Activated naive CD4-positive, alpha-beta T cell treated with anti-CD3 and anti-CD28 coated beads, Interleukin-2, amount 10 ng/mL, durations not matched to agents 5 hours and 36 hours (primary cell): ENCODE data around the gene EHMT1. TPM values are rescaled to one million over a fixed set of nuclear protein-coding genes. Genes with fewer than 3 reads are reported as not detected.

Experiments
- microRNA-seq: library from miRNA; unstranded; fragments of <30 nt; microRNA quantifications from one replicate; pipeline ENCODE4 v1.2.0, GENCODE V29; 2022; ENCODE audit warnings: borderline microRNAs expressed, borderline replicate concordance
- total RNA-seq, 2 experiments: library from RNA; stranded (reverse); gene quantifications; one replicate each; pipeline ENCODE4 v1.2.3, GENCODE V29; 2021

Gene EHMT1
- total RNA-seq: 100 to 1,000 TPM in 1 of 2 experiments, 10 to 100 TPM in 1; 97.7 to 103 TPM

DNA sequence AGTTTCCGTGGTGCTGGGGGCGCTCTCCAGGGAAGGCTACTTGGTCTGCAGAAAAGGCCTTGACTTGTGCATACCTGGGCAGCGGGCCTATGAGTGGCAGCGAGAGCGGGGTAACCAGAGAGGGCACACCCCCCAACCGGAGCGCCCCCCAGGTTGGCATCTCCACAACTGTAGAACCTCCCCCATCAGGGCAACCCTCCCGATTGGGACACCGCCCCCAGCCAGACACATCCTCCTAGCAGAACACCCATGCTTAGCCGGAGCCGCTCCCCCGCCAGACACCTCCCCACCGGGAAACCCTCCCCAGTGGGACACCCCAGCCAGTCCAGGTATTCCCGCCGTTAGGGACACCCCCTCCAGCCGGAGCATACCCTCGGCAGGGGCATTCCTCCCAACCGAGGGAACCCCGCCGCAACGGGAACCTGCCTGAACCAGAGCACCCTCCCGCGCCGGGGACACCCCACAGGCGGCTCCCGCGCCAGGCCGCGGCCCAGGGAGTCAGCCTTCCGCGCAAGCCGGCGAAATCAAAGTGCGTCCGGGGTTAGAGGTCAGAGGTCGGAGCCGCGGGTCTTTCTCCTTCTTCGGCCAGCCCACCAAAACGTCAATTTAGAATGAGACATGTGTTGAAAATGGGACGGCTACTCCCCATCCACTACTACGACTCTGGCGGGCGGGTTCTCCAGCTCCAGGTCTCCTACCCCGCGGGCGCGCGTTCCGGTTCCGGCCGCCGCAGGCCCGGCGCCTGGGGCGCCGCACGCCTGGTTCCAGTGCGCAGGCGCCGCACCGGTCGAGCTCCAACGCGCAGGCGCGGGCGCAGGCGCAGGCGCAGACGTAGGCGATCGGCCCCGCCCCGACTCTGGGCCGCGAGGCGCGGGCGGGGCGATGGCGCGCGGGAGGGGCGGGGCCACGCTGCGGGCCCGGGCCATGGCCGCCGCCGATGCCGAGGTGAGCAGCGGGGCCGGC lies at the start of gene EHMT1:
Gene EHMT1 (plus strand): TSS at position 901 of the 963 bp plus-strand sequence. CDS start 24 bp downstream, at position 925.

DNA sequence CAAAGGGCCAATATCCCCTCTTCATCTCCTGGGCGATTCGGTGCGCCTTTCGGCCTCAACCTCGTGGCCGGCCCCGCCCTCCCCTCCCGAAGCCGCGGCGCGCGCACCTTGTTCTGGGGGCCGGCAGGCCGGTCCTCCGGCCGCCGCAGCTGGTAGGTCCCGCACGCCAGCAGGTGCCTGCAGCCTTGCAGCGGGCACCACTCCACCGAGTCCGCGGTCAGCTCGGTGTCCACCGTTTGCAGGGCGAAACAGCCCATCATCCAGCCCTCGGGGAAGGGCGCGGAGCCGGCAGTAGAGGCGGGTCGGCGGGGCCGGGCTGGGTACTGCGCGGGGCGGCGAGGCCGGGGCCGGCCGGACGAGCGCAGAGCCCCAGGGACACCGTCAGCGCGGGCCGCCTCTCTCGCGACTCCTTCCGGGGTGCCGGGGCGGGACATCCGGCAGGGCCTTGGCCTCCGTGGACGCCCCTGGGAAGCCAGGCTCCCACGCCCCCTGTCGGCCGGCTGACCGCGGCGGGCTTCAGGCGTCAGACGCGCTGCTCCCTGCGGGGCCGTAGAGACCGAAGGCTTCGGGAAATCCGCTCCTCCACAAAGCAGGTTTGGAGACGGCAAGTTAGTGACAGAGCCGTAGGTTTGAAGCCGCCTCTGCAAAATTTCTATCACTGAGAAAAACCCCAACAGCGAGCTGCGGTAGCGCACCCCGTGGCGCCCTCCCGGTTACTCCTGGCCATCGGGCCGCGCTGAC lies 40.1 kb upstream of the EHMT1 start, which contains the start of gene DPH7:
Gene DPH7 (minus strand): TSS at position 408 of the 741 bp plus-strand sequence. CDS start 148 bp downstream, at position 260.

DNA sequence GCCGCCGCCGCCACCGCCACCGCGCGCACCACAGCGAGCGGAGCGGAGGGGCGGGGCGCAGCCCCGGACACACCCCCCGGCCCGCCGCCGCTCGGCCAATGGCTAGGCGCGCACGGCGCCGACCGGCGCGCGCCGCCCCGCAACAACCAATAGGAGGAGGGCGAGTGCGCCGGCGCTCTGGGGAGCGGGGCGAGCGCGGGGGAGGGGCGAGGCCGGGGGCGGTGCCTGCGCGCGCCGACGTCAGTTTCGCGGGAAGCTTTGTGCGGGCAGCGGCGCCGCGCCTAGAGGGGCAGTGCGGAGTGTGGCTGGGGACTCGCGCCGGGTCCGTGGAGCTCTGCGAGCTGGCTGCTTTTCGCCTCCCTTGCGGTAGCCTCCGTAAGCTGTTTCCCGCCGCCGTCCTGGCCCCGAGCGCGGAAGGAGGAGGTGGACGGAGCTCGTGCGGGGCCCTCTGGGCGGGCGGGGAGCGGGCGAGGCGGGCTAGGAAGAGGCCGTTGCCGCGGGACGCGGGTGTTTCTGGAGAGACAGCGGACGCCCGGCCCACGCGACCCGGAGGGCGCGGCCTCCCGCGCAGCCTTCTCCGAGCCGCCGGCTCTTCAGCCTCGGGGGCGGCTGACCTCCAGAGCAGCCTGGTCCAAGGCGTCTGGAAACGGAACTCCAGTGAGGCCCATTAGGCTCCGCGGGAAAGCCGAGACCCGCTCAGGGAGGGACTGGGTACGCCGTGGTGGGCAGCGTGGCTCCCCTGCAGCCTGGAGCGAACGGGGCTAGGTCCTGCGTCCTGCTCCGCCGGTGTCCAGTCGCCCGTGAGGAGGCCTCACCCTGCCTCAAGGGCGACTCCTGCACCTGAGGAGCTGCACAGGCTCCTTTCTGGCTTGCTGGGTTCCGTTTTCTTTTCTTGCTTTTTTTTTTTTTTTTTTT lies 28.1 kb upstream of the EHMT1 start, which contains the start of gene ZMYND19:
Gene ZMYND19 (minus strand): TSS at position 44 of the 915 bp plus-strand sequence. CDS start 249 bp downstream, outside the sequence.

DNA sequence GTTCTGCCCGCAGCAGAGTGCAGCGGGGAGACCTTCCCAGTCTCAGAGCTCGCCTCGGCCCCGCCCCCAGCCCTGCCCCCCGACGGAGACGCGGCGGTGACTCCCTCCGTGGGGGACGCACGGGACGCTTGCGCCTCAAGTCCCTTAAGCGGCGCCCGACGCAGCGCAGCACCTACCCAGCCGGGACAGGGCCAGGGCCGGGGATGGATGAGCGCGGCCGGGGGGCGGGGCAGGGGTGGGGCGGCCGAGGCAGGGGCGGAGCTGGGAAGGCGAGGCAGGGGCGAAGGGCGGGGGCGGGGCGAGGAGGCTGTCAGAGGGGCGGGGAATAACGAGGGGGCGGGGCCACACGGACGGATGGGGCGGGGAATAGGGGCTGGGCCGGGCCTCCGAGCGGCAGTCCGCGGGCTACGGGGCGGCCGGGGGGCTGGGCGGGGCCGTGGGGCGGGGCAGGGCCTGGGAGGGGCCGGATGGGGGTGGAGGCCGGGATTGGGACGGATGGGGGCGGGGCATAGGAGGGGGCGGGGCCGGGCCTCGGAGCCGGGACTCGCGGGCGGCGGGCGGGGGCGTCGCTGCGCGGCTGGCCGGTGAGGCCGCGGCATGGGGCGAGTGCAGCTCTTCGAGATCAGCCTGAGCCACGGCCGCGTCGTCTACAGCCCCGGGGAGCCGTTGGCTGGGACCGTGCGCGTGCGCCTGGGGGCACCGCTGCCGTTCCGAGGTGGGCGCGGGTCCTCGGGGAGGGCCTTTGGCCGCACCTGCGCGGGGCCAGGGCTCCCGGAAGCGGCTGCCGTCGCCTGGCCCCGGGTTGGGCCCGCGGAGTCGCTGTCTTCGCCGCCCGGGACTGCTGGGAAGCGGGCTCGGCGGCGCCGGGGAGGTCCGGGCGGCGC lies 13.4 kb upstream of the EHMT1 start, which contains the start of gene ARRDC1:
Gene ARRDC1 (plus strand): TSS at position 566 of the 884 bp plus-strand sequence. CDS start 32 bp downstream, at position 598.

DNA sequence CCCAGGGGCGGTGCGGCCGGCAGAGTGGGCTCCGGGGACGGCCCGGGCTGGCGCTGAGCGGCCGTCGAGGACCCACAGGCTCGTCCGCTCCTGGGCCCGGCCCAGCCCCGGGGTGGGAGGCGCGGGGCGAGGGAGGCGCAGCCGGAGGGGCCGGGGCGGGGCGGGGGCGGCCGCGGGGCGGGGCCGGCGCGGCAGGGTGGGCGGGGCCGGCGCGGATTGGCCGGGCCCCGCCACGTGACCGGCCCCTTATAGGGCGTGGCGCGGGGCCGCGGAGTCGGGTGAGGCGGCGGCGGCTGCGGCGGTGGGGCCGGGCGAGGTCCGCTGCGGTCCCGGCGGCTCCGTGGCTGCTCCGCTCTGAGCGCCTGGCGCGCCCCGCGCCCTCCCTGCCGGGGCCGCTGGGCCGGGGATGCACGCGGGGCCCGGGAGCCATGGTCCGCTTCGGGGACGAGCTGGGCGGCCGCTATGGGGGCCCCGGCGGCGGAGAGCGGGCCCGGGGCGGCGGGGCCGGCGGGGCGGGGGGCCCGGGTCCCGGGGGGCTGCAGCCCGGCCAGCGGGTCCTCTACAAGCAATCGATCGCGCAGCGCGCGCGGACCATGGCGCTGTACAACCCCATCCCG lies 258.8 kb downstream of the EHMT1 start, which contains the start of gene CACNA1B:
Gene CACNA1B (plus strand): TSS at position 277 of the 617 bp plus-strand sequence. CDS start 152 bp downstream, at position 429.

Small RNA genes lying within 50 kb of the gene (microRNA-seq; reads per million reads assigned to microRNA genes)
- gene MIR602: not detected

Other genes starting within 250 kb of the EHMT1 start
- 10 to 100 TPM; 20.4 to 21.4 TPM for gene EXD3, start 195.8 kb upstream of the EHMT1 start, total RNA-seq
- gene NOXA1, start 195.6 kb upstream of the EHMT1 start, total RNA-seq: 1 to 10 TPM; 1.0 to 1.2 TPM
- not detected for gene ENTPD8, start 177.6 kb upstream of the EHMT1 start, total RNA-seq
- gene NSMF, start 159.7 kb upstream of the EHMT1 start, total RNA-seq: 10 to 100 TPM; 55.7 to 62.2 TPM
- 1 to 10 TPM; 7.0 to 7.9 TPM for gene PNPLA7, start 68.6 kb upstream of the EHMT1 start, total RNA-seq
- 10 to 100 TPM; 51.9 to 52.8 TPM for gene MRPL41, start 67.1 kb upstream of the EHMT1 start, total RNA-seq
- 10 to 100 TPM; 34.6 to 37.1 TPM for gene DPH7, start 40.1 kb upstream of the EHMT1 start, total RNA-seq
- gene ZMYND19, start 28.5 kb upstream of the EHMT1 start, total RNA-seq: 10 to 100 TPM; 26.1 to 26.8 TPM
- 10 to 100 TPM; 60.1 to 65.0 TPM for gene ARRDC1, start 13.3 kb upstream of the EHMT1 start, total RNA-seq